RWPE1 (cell line): Measurements from ENCODE around the gene AGXT.

ENCODE experiments used
- CTCF ChIA-PET: fragments of 350-600 bp; sonication (Branson Sonifier 250); formaldehyde crosslinking; extraction: SDS; loops from one replicate; lab custom pipeline; 2021; lab: Yijun Ruan, JAX
- POLR2A ChIA-PET: fragments of 400-600 bp; formaldehyde crosslinking; extraction: SDS; loops from one replicate; lab custom pipeline; 2020; ENCODE audit warnings: antibody characterized with exemption; ENCODE audit not compliant: low non-redundant PET; lab: Yijun Ruan, JAX
- DNase-seq: peaks from one replicate; pipeline ENCODE4 v3.0.0; 2012; ENCODE audit warnings: low spot score
- H3K27ac ChIP-seq: fragments of 450-650 bp; 2 replicates; pipeline ENCODE4 v1.5.1; 2017
- CTCF ChIP-seq: fragments of 450-650 bp; conservative IDR thresholded peaks from 2 replicates; pipeline ENCODE4 v1.5.1; 2017; ENCODE audit warnings: low read depth, mild to moderate bottlenecking

The AGXT gene

GRCh38 chr2:240856151-240856980 lies 12.3 kb upstream of the AGXT start:
- ChIA-PET POLR2A (no interaction called here), CTCF (interaction anchor here (1.2 kb wide), 1 partner anchor 16 kb away, joined by 3 read pairs; no protein-coding TSS in a partner anchor)
- DNase-seq = no peak
- no peak overlapping the region for H3K27ac ChIP-seq
- TF ChIP-seq CTCF = no peak

- POLR2A ChIA-PET = no interaction called here
Observed at GRCh38 chr2:240857039-240858008, 11.3 kb upstream of the AGXT start.

GRCh38 chr2:240858321-240858720 lies 10.3 kb upstream of the AGXT start:
- DNase-seq = no peak
- no peak overlapping the region for H3K27ac ChIP-seq
- no peak for TF ChIP-seq CTCF
- POLR2A ChIA-PET = no interaction called here
- CTCF ChIA-PET = interaction anchor here (0.7 kb wide), 1 partner anchor 282 kb away, joined by 3 read pairs; no protein-coding TSS in a partner anchor

More at GRCh38 chr2:240857039-240858008, 11.3 kb upstream of the AGXT start:
- CTCF ChIA-PET = interaction anchor here (1.2 kb wide), 1 partner anchor 17 kb away, joined by 3 read pairs; no protein-coding TSS in a partner anchor
- H3K27ac ChIP-seq = no peak overlapping the region
- TF ChIP-seq CTCF = no peak
- DNase-seq = no peak

- H3K27ac ChIP-seq = no peak overlapping the region
- POLR2A ChIA-PET = no interaction called here
- CTCF ChIA-PET = no interaction called here
- no peak for DNase-seq
- TF ChIP-seq CTCF = no peak
Observed at GRCh38 chr2:240858871-240859270, 9.8 kb upstream of the AGXT start.

GRCh38 chr2:240861547-240861946 lies 7.1 kb upstream of the AGXT start:
- POLR2A ChIA-PET = no interaction called here
- CTCF ChIA-PET = interaction anchor here (0.6 to 2.2 kb wide), 2 partner anchors 10 to 85 kb away, joined by 3 to 7 read pairs; no protein-coding TSS in a partner anchor
- TF ChIP-seq CTCF = no peak
- no peak overlapping the region for H3K27ac ChIP-seq
- no peak for DNase-seq

- H3K27ac ChIP-seq = no peak overlapping the region
- ChIA-PET CTCF (no interaction called here), POLR2A (no interaction called here)
- no peak for TF ChIP-seq CTCF
- no peak for DNase-seq
Observed at GRCh38 chr2:240864475-240864874, 4.1 kb upstream of the AGXT start.
